ENCODE measurements around the gene ALOX15B.
A peak's percentile ranks its signal among the peaks of the same experiment; 100 is the strongest.

GRCh38 chr17:8080208-8080798 is 41.4 kb downstream of the ALOX15B start:
- TF ChIP-seq CTCF (IDR thresholded peaks at IDR 0.05) (no peak), EZH2 (IDR thresholded peaks at IDR 0.05) (peak; percentile 21)
